ENCODE measurements around the gene RHOH. TPM values are rescaled to one million over a fixed set of nuclear protein-coding genes. Genes with fewer than 3 reads are reported as not detected.

RHOH gene
- total and polyA plus RNA-seq, 9 of the 15 experiments (the other 6 are each of a cell fraction or from before 2014, with no cell fraction given), result 14.3 to 37.7 (median 23.2) TPM

DNA sequence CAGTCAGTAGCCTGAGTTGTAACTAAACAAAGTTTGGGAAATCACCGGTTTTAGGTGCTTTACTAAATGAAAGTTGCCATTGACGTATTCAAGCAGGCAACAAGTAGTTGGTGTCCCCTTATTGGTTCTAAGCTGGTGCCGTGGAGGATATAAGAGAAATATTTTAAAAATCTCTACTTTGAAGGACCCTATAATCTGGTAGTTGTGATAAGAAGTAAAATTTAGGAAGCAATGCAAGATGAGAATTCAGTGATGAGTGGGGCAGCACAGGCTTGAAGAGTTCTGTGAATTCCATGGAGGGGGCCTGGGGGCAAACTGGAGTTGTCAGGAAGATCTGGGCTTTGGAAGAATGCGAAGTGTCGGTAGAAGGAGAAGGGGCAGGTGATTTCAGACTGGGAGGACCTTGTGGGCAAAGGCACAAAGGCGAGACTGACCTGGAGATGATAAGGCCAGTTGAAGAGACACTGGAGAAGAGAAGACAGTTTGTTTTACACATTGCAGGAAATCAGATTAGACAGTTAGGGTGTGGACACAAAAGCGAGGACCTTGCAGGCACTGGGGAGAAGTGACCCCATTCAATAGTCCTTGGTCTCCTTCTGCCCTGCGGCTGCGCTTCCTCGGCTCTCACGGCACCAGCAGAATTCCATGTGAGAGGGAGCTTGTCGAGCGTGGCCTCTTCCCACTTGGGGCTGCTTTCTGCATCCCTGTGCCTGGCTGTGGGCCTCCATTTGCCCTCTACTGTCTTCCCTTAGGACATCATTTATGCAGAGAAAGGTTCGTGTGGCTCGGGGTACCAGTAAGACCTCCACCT is 1.3 kb downstream of the RHOH start (continued):
- TF ChIP-seq ETV6 (IDR thresholded peaks at IDR 0.05; ENCODE audit: borderline replicate concordance in 1 of 2, low read depth in 2 of 2, low read length in 1 of 2), result peak in 1 of 2 experiments; percentile 68; a peak in 1 of 4 replicates
- no peak for TF ChIP-seq ETV6 (CRISPR knock-in tag; IDR thresholded peaks at IDR 0.05; ENCODE audit: borderline replicate concordance)
- TF ChIP-seq TCF7 (IDR thresholded peaks at IDR 0.05; ENCODE audit: borderline replicate concordance), result 0 out of 2 replicates have a peak, but pooled peaks have one; percentile 34
- TF ChIP-seq DPF2 (IDR thresholded peaks at IDR 0.05), result peak; percentile 88
- TF ChIP-seq, protein P1, sequence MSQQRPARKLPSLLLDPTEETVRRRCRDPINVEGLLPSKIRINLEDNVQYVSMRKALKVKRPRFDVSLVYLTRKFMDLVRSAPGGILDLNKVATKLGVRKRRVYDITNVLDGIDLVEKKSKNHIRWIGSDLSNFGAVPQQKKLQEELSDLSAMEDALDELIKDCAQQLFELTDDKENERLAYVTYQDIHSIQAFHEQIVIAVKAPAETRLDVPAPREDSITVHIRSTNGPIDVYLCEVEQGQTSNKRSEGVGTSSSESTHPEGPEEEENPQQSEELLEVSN (IDR thresholded peaks at IDR 0.05; ENCODE audit: borderline replicate concordance in 1 of 2, extremely low read depth in 1 of 2, insufficient read depth in 1 of 2, insufficient read length in 1 of 2, low read depth in 1 of 2, low read length in 1 of 2, poor library complexity in 1 of 2, severe bottlenecking in 1 of 2), result peak in 1 of 2 experiments; percentile 50
- no peak for TF ChIP-seq SREBF2 (CRISPR knock-in tag; IDR thresholded peaks at IDR 0.05)
- TF ChIP-seq NCOR1 (IDR thresholded peaks at IDR 0.05), result peak; percentile 61
- TF ChIP-seq ZNF584 (CRISPR knock-in tag; IDR thresholded peaks at IDR 0.05; ENCODE audit: low read depth), result no peak
- 0 out of 2 replicates have a peak, but pooled peaks have one; percentile 17 for TF ChIP-seq SP1 (CRISPR knock-in tag; IDR thresholded peaks at IDR 0.05)
- TF ChIP-seq, protein P2, sequence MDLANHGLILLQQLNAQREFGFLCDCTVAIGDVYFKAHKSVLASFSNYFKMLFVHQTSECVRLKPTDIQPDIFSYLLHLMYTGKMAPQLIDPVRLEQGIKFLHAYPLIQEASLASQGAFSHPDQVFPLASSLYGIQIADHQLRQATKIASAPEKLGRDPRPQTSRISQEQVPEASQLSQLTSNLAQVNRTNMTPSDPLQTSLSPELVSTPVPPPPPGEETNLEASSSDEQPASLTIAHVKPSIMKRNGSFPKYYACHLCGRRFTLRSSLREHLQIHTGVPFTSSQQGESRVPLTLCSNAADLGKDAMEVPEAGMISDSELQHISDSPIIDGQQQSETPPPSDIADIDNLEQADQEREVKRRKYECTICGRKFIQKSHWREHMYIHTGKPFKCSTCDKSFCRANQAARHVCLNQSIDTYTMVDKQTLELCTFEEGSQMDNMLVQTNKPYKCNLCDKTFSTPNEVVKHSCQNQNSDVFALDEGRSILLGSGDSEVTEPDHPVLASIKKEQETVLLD (IDR thresholded peaks at IDR 0.05), result peak; percentile 69
- TF ChIP-seq, protein P3, sequence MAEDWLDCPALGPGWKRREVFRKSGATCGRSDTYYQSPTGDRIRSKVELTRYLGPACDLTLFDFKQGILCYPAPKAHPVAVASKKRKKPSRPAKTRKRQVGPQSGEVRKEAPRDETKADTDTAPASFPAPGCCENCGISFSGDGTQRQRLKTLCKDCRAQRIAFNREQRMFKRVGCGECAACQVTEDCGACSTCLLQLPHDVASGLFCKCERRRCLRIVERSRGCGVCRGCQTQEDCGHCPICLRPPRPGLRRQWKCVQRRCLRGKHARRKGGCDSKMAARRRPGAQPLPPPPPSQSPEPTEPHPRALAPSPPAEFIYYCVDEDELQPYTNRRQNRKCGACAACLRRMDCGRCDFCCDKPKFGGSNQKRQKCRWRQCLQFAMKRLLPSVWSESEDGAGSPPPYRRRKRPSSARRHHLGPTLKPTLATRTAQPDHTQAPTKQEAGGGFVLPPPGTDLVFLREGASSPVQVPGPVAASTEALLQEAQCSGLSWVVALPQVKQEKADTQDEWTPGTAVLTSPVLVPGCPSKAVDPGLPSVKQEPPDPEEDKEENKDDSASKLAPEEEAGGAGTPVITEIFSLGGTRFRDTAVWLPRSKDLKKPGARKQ (CRISPR knock-in tag; IDR thresholded peaks at IDR 0.05), result no peak
- no peak for TF ChIP-seq RUNX1 (IDR thresholded peaks at IDR 0.05; ENCODE audit: low read depth)
- TF ChIP-seq KLF6 (CRISPR knock-in tag; IDR thresholded peaks at IDR 0.05; ENCODE audit: borderline replicate concordance), result peak; percentile 56; the same call in 1 of the 2 replicates
- peak; percentile 47; the same call in 1 of the 2 replicates for TF ChIP-seq LEF1 (IDR thresholded peaks at IDR 0.05)
- no peak for TF ChIP-seq ZNF41 (CRISPR knock-in tag; conservative IDR thresholded peaks at IDR 0.05)
- TF ChIP-seq GABPB1 (CRISPR knock-in tag; IDR thresholded peaks at IDR 0.05), result no peak
- no peak for TF ChIP-seq NFIX (CRISPR knock-in tag; IDR thresholded peaks at IDR 0.05; ENCODE audit: low read depth)
- no peak for TF ChIP-seq SRSF9 (IDR thresholded peaks at IDR 0.05; ENCODE audit: borderline replicate concordance, low read depth, low read length)
- TF ChIP-seq MBD2 (IDR thresholded peaks at IDR 0.05; ENCODE audit: borderline replicate concordance, low read depth), result peak; percentile 42; the same call in 1 of the 2 replicates
- TF ChIP-seq EP300 (IDR thresholded peaks at IDR 0.05; ENCODE audit: low read length), result peak; percentile 75
- TF ChIP-seq ZEB2 (IDR thresholded peaks at IDR 0.05), result peak; percentile 96
- TF ChIP-seq ZNF830 (CRISPR knock-in tag; IDR thresholded peaks at IDR 0.05), result 0 out of 2 replicates have a peak, but pooled peaks have one; percentile 23
- peak; percentile 53; the same call in 1 of the 2 replicates for TF ChIP-seq GATA2 (CRISPR knock-in tag; IDR thresholded peaks at IDR 0.05)
- TF ChIP-seq SOX6 (IDR thresholded peaks at IDR 0.05), result peak; percentile 97

Measured in K562 (cell line).